A673 (cell line): Measurements from ENCODE around the gene L3MBTL1.

Source experiments
- CTCF ChIP-seq: fragments of 300-800, 200-600 bp; sonication (generic); conservative IDR thresholded peaks from 2 replicates; pipeline ENCODE4 v1.5.1; 2017; ENCODE audit warnings: low read depth, mild to moderate bottlenecking, antibody characterized with exemption, low read length, moderate library complexity, mixed read lengths
- EZH2 ChIP-seq: fragments of 200-600 bp; sonication (generic); IDR thresholded peaks from 2 replicates; pipeline ENCODE4 v1.6.1; 2017; ENCODE audit warnings: borderline replicate concordance, low read depth, mild to moderate bottlenecking, mixed read lengths, antibody characterized with exemption, low read length; ENCODE audit not compliant: poor library complexity, severe bottlenecking

GRCh38 chr20:43460830-43461200 lies 46.7 kb upstream of the L3MBTL1 start:
- TF ChIP-seq CTCF (no peak), EZH2 (no peak)
